Mucosa of descending colon (tissue), 3 donors: ENCODE results near the gene SPATA3. TPM values are rescaled to one million over a fixed set of nuclear protein-coding genes. Genes with fewer than 3 reads are reported as not detected.
A peak's percentile ranks its signal among the peaks of the same experiment; 100 is the strongest.

Source experiments
- ATAC-seq: fragments of 200-7000 bp; cut with Tn5 transposase; one replicate; pipeline ENCODE4 v1.9.1; 2020; ENCODE audit warnings: mild to moderate bottlenecking, moderate library complexity
- DNase-seq, 3 donors: peaks; one replicate each; pipeline ENCODE4 v3.0.0-alpha.2; 2020
- H3K36me3 ChIP-seq: fragments of 200-600 bp; one replicate; pipeline ENCODE4 v1.8.0; 2021; ENCODE audit warnings: low read depth, mild to moderate bottlenecking
- H3K4me1 ChIP-seq: fragments of 200-600 bp; one replicate; pipeline ENCODE4 v1.8.0; 2021; ENCODE audit warnings: low read depth, mild to moderate bottlenecking
- H3K4me3 ChIP-seq: fragments of 200-600 bp; one replicate; pipeline ENCODE4 v1.8.0; 2021; ENCODE audit warnings: mild to moderate bottlenecking
- H3K9me3 ChIP-seq: fragments of 200-600 bp; one replicate; pipeline ENCODE4 v1.8.0; 2021; ENCODE audit warnings: mild to moderate bottlenecking
- CTCF ChIP-seq: fragments of 200-600 bp; IDR thresholded peaks from one replicate; pipeline ENCODE4 v1.8.0; 2022; ENCODE audit warnings: antibody characterized with exemption, mild to moderate bottlenecking
- intact Hi-C, 2 donors: fragments of 100-400 bp; cut with DNase I in 1 of 2; cut with micrococcal nuclease in 1 of 2; formaldehyde crosslinking; loops; one replicate each; pipeline versions ENCODE4 v1.11.0 to v1.11.1; 2022; cut with DNase I, micrococcal nuclease
- total RNA-seq, 3 donors: library from RNA; stranded (reverse); fragmentation: NEBNext Ultra II Directional in 2 of 3; extraction: Animal tissue kit (Norgen Biotek cat#: 25700) in 2 of 3; gene quantifications; one replicate each; pipeline versions ENCODE4 v1.2.1 to v1.2.4, GENCODE V29; 2021 to 2023
- donor health status: DM: no; HTN: no; CAD: no; lungs with moderate emphysema.
- donor health status: DM: no; HTN: no; CAD: no.
- donor health status: DM: no; HTN: yes; CAD: no.

The SPATA3 gene
- total RNA-seq, 3 donors from 2014 or later, result not detected

GRCh38 chr2:230990899-230991150 lies 5.1 kb upstream of the SPATA3 start:
- TF ChIP-seq CTCF, result no peak
- Histone ChIP-seq H3K9me3 (no peaks in the 10 kb centered on the region), H3K4me1 (peaks cover 4% of the 10 kb centered on the region), H3K36me3 (no peaks in the 10 kb centered on the region), H3K4me3 (no peak overlapping the region)
- ATAC-seq (no peak), DNase-seq (no peak)
- intact Hi-C loops, result no loop called here

GRCh38 chr2:230991598-230991997 lies 4.3 kb upstream of the SPATA3 start:
- DNase-seq, result peak in 1 of 3 donors; percentile 42

GRCh38 chr2:230996661-230997060 lies 740 bp downstream of the SPATA3 start:
- Histone ChIP-seq H3K4me3 (no peak overlapping the region), H3K36me3 (no peaks in the 10 kb centered on the region), H3K4me1 (peaks cover 2% of the 10 kb centered on the region), H3K9me3 (no peaks in the 10 kb centered on the region)
- no peak for DNase-seq
- intact Hi-C loops, result no loop called here
- no peak for TF ChIP-seq CTCF
- ATAC-seq, result no peak

More at GRCh38 chr2:230991598-230991997, 4.3 kb upstream of the SPATA3 start:
- peak; percentile 59 for ATAC-seq
- no peaks in the 10 kb centered on the region for H3K36me3 ChIP-seq
- H3K9me3 ChIP-seq, result no peaks in the 10 kb centered on the region
- no peak overlapping the region for H3K4me3 ChIP-seq
- intact Hi-C loops, result no loop called here
- no peak for TF ChIP-seq CTCF
- H3K4me1 ChIP-seq, result peaks cover 4% of the 10 kb centered on the region

- ATAC-seq (no peak), DNase-seq (no peak)
- H3K4me1 ChIP-seq, result no peaks in the 10 kb centered on the region
- H3K36me3 ChIP-seq, result no peaks in the 10 kb centered on the region
- intact Hi-C loops, result no loop called here
- no peak overlapping the region for H3K4me3 ChIP-seq
- no peak for TF ChIP-seq CTCF
- H3K9me3 ChIP-seq, result no peaks in the 10 kb centered on the region
Observed at GRCh38 chr2:230998882-230999281, 3.0 kb downstream of the SPATA3 start.

- no peak overlapping the region for H3K4me3 ChIP-seq
- ATAC-seq, result no peak
- no peaks in the 10 kb centered on the region for H3K36me3 ChIP-seq
- no peaks in the 10 kb centered on the region for H3K9me3 ChIP-seq
- no peak for TF ChIP-seq CTCF
- no peaks in the 10 kb centered on the region for H3K4me1 ChIP-seq
- intact Hi-C loops, result no loop called here
- no peak for DNase-seq
Observed at GRCh38 chr2:230999477-230999876, 3.6 kb downstream of the SPATA3 start.

- no peaks in the 10 kb centered on the region for H3K9me3 ChIP-seq
- peak; percentile 92 for ATAC-seq
- H3K4me3 ChIP-seq, result no peak overlapping the region
- DNase-seq, result peak in 2 of 3 donors; percentile 59 to 70
- no peak for TF ChIP-seq CTCF
- no peaks in the 10 kb centered on the region for H3K4me1 ChIP-seq
- H3K36me3 ChIP-seq, result no peaks in the 10 kb centered on the region
- intact Hi-C loops, result no loop called here
Observed at GRCh38 chr2:231000211-231000904, 4.4 kb downstream of the SPATA3 start.
